ENCODE results near the gene PTPN1. TPM values are rescaled to one million over a fixed set of nuclear protein-coding genes. Genes with fewer than 3 reads are reported as not detected.
"Not testable (repeated sequence)": the region's sequence is repeated elsewhere in the genome, so short reads cannot be mapped to it uniquely, and the experiment has no call there.

The PTPN1 gene
- total RNA-seq, 1 donor from 2014 or later, result 65.9 TPM

- intact Hi-C loops (cut with micrococcal nuclease), result loop anchor here (1.0 to 5.0 kb wide), 7 partner anchors 32 to 159 kb away; partner anchors contain the start of gene PTPN1
Measured at GRCh38 chr20:50478162-50478990, 31.8 kb upstream of the PTPN1 start.

- intact Hi-C loops (cut with micrococcal nuclease), result loop anchor here (5.0 kb wide), 1 partner anchor 251 kb away; the partner anchor contains the start of gene PARD6B
Measured at GRCh38 chr20:50481741-50482140, 28.4 kb upstream of the PTPN1 start.

GRCh38 chr20:50482396-50482981 is 27.7 kb upstream of the PTPN1 start:
- intact Hi-C loops (cut with micrococcal nuclease), result loop anchor here (5.0 kb wide), 1 partner anchor 250 kb away; the partner anchor contains the start of gene PARD6B

GRCh38 chr20:50484271-50484976 is 25.8 kb upstream of the PTPN1 start:
- intact Hi-C loops (cut with micrococcal nuclease), result loop anchor here (5.0 kb wide), 1 partner anchor 248 kb away; the partner anchor contains the start of gene PARD6B

GRCh38 chr20:50487397-50487796 is 22.8 kb upstream of the PTPN1 start:
- intact Hi-C loops (cut with micrococcal nuclease), result no loop called here

GRCh38 chr20:50488236-50488806 is 21.9 kb upstream of the PTPN1 start:
- intact Hi-C loops (cut with micrococcal nuclease), result no loop called here

GRCh38 chr20:50491168-50491567 is 19.0 kb upstream of the PTPN1 start:
- intact Hi-C loops (cut with micrococcal nuclease), result no loop called here

GRCh38 chr20:50491926-50492634 is 18.1 kb upstream of the PTPN1 start:
- intact Hi-C loops (cut with micrococcal nuclease), result no loop called here

- intact Hi-C loops (cut with micrococcal nuclease), result no loop called here
Measured at GRCh38 chr20:50493881-50494253, 16.3 kb upstream of the PTPN1 start.

- intact Hi-C loops (cut with micrococcal nuclease), result no loop called here
Measured at GRCh38 chr20:50494428-50494827, 15.8 kb upstream of the PTPN1 start.

GRCh38 chr20:50496773-50497385 is 13.3 kb upstream of the PTPN1 start:
- intact Hi-C loops (cut with micrococcal nuclease), result no loop called here

GRCh38 chr20:50498071-50498776 is 12.0 kb upstream of the PTPN1 start:
- intact Hi-C loops (cut with micrococcal nuclease), result no loop called here

GRCh38 chr20:50499938-50500337 is 10.2 kb upstream of the PTPN1 start:
- intact Hi-C loops (cut with micrococcal nuclease), result no loop called here

- intact Hi-C loops (cut with micrococcal nuclease), result no loop called here
Measured at GRCh38 chr20:50501972-50502745, 8.0 kb upstream of the PTPN1 start.

- intact Hi-C loops (cut with micrococcal nuclease), result no loop called here
Measured at GRCh38 chr20:50504231-50504823, 5.9 kb upstream of the PTPN1 start.

GRCh38 chr20:50506270-50506579 is 4.0 kb upstream of the PTPN1 start:
- intact Hi-C loops (cut with micrococcal nuclease), result no loop called here

GRCh38 chr20:50507745-50508144 is 2.4 kb upstream of the PTPN1 start:
- intact Hi-C loops (cut with micrococcal nuclease), result not testable (repeated sequence)

GRCh38 chr20:50508171-50508755 is 1.9 kb upstream of the PTPN1 start:
- intact Hi-C loops (cut with micrococcal nuclease), result no loop called here

Measured in T-helper 1 cell treated with Interleukin-12 subunit alpha and Interleukin-12 subunit beta and Interleukin-4 antibody, amounts not matched to agents 30 ng/mL and 1 ng/mL, for 36 hours (primary cell).